Measurements from ENCODE around the gene RUNX3.

RUNX3 gene

GRCh38 chr1:24966121-24966723 lies 36.1 kb upstream of the RUNX3 start:
- peaks cover 79% of the 10 kb centered on the region for H3K4me1 Mint-ChIP-seq
- no peaks in the 10 kb centered on the region for H3K9me3 Mint-ChIP-seq
- no peaks in the 10 kb centered on the region for H3K27me3 Mint-ChIP-seq

GRCh38 chr1:24965571-24965930 lies 35.5 kb upstream of the RUNX3 start:
- Mint-ChIP-seq H3K27ac (peak overlapping the region; percentile 95), H3K4me3 (peak overlapping the region; percentile 36), H3K4me1 (peaks cover 79% of the 10 kb centered on the region), H3K27me3 (no peaks in the 10 kb centered on the region), H3K36me3 (no peaks in the 10 kb centered on the region), H3K9me3 (no peaks in the 10 kb centered on the region)

More at GRCh38 chr1:24966121-24966723, 36.1 kb upstream of the RUNX3 start:
- peak overlapping the region; percentile 77 for H3K27ac Mint-ChIP-seq
- no peak overlapping the region for H3K4me3 Mint-ChIP-seq
- no peaks in the 10 kb centered on the region for H3K36me3 Mint-ChIP-seq

DNA sequence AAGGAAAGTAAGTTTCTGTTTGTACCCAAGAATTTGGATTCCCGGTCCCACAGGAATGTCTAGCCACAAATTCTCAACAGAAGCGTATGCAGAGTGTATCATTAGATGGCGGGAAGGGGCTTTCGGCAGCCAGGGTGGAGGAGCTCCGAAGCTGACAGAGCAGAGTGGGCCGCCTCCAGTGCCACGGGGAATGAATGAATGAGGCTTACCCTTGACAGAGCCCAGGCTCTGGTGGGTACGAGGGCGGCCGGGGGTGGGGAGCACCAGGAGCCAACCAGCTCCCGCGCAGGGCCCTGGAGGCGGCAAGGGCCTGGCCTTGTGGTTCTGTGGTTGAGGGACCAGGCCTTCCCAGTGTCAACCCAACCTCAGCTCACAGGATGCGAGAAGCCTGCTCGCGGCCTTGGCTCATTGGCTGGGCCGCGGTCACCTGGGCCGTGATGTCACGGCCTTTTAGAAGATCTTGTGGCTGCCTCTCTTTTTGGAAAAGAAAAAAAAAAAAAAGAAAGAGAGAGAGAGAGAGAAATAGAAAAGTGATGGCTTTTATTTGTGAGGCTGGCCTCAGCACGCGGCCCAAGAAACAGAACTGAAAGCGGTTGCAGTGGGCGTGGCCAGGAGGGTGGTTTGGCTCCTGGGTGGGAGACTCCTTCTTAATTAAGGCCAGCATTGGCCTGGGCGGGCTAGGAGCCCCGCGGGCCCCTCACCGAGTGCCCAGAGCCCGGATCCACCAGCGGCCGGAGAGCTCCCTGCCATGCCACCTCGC lies 34.9 kb upstream of the RUNX3 start:
- H3K27ac Mint-ChIP-seq: peak overlapping the region; percentile 95
- peaks cover 79% of the 10 kb centered on the region for H3K4me1 Mint-ChIP-seq
- no peaks in the 10 kb centered on the region for H3K27me3 Mint-ChIP-seq
- H3K9me3 Mint-ChIP-seq: no peaks in the 10 kb centered on the region
- H3K4me3 Mint-ChIP-seq: peak overlapping the region; percentile 84
- no peaks in the 10 kb centered on the region for H3K36me3 Mint-ChIP-seq

- Mint-ChIP-seq H3K4me1 (peaks cover 79% of the 10 kb centered on the region), H3K27ac (peak overlapping the region; percentile 93), H3K4me3 (peak overlapping the region; percentile 84), H3K9me3 (no peaks in the 10 kb centered on the region), H3K36me3 (no peaks in the 10 kb centered on the region), H3K27me3 (no peaks in the 10 kb centered on the region)
Observed at GRCh38 chr1:24963943-24964693, 34.0 kb upstream of the RUNX3 start.

DNA sequence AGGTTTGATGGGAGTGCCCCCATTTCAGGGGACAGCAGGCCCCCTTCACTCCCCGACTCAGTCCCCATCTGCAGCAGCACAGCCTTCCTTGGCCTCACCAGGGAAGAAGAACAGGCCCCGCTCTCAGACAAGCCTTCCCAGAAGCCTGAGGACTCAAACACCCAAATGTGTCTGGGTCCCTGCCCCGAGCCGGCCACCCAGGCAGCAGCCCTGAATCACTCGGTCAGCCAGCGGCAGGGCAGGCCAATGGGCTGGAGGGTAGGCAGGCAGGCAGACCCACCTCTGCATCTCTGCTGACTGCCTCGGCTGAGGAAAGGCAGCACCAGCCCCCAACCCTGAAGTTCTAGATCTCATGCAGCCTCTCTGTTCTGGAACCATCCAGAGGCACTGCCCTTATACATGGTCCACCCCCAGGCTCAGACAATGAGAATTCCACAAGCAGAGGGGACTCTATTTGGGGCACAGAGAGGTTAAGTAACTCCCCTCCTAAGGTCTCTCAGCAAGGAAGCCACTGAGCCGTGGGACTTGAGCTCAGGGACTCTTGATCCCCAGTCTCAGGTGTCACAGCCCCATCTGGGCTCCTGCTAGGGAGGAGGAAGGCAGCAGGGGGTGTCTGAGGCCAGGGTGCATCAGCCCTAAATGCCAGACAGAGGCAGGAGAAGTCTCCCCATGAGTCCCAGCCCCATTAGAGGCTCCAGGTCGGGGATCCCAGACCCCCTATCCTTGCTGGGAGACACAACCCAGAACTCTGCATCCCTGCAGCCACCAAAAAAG lies 33.2 kb upstream of the RUNX3 start:
- H3K27ac Mint-ChIP-seq: peak overlapping the region; percentile 30
- peaks cover 77% of the 10 kb centered on the region for H3K4me1 Mint-ChIP-seq
- no peaks in the 10 kb centered on the region for H3K9me3 Mint-ChIP-seq
- H3K4me3 Mint-ChIP-seq: peak overlapping the region; percentile 80
- H3K36me3 Mint-ChIP-seq: no peaks in the 10 kb centered on the region
- no peaks in the 10 kb centered on the region for H3K27me3 Mint-ChIP-seq

GRCh38 chr1:24961961-24962861 lies 32.1 kb upstream of the RUNX3 start:
- Mint-ChIP-seq H3K36me3 (no peaks in the 10 kb centered on the region), H3K4me1 (peaks cover 85% of the 10 kb centered on the region), H3K27me3 (no peaks in the 10 kb centered on the region), H3K27ac (no peak overlapping the region), H3K4me3 (peak overlapping the region; percentile 80), H3K9me3 (no peaks in the 10 kb centered on the region)

GRCh38 chr1:24961334-24961733 lies 31.3 kb upstream of the RUNX3 start:
- Mint-ChIP-seq H3K36me3 (no peaks in the 10 kb centered on the region), H3K4me3 (peak overlapping the region; percentile 51)

GRCh38 chr1:24960071-24960801 lies 30.2 kb upstream of the RUNX3 start:
- peak overlapping the region; percentile 27 for H3K4me3 Mint-ChIP-seq
- peaks cover 88% of the 10 kb centered on the region for H3K4me1 Mint-ChIP-seq
- H3K36me3 Mint-ChIP-seq: peaks cover 1% of the 10 kb centered on the region
- no peaks in the 10 kb centered on the region for H3K9me3 Mint-ChIP-seq
- peak overlapping the region; percentile 86 for H3K27ac Mint-ChIP-seq
- no peaks in the 10 kb centered on the region for H3K27me3 Mint-ChIP-seq

More at GRCh38 chr1:24961334-24961733, 31.3 kb upstream of the RUNX3 start:
- H3K27ac Mint-ChIP-seq: peak overlapping the region; percentile 86
- no peaks in the 10 kb centered on the region for H3K9me3 Mint-ChIP-seq
- H3K4me1 Mint-ChIP-seq: peaks cover 85% of the 10 kb centered on the region
- no peaks in the 10 kb centered on the region for H3K27me3 Mint-ChIP-seq

DNA sequence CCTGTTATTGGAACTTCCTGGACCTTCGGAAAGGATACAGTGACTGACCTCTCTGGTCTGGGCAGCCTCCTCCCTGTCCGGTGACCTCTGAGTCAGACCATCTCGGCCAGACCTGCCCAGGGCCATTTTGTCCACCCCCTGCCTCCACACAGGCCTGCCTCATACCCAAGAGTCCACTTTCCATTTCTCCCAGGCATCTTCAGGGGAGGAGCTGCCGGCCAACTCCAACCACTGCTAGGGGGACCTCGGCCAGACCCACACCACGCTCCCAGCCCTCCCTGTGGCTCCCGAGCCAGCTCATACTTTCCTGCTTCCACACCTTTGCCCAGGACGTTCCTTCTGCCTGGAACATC lies 29.5 kb upstream of the RUNX3 start:
- Mint-ChIP-seq H3K27me3 (no peaks in the 10 kb centered on the region), H3K27ac (peak overlapping the region; percentile 86), H3K9me3 (no peaks in the 10 kb centered on the region), H3K4me1 (peaks cover 88% of the 10 kb centered on the region), H3K4me3 (peak overlapping the region; percentile 27), H3K36me3 (peaks cover 4% of the 10 kb centered on the region)

- Mint-ChIP-seq H3K27me3 (no peaks in the 10 kb centered on the region), H3K27ac (no peak overlapping the region), H3K36me3 (peaks cover 4% of the 10 kb centered on the region), H3K9me3 (no peaks in the 10 kb centered on the region), H3K4me3 (no peak overlapping the region), H3K4me1 (peaks cover 89% of the 10 kb centered on the region)
Observed at GRCh38 chr1:24958766-24959622, 28.9 kb upstream of the RUNX3 start.

DNA sequence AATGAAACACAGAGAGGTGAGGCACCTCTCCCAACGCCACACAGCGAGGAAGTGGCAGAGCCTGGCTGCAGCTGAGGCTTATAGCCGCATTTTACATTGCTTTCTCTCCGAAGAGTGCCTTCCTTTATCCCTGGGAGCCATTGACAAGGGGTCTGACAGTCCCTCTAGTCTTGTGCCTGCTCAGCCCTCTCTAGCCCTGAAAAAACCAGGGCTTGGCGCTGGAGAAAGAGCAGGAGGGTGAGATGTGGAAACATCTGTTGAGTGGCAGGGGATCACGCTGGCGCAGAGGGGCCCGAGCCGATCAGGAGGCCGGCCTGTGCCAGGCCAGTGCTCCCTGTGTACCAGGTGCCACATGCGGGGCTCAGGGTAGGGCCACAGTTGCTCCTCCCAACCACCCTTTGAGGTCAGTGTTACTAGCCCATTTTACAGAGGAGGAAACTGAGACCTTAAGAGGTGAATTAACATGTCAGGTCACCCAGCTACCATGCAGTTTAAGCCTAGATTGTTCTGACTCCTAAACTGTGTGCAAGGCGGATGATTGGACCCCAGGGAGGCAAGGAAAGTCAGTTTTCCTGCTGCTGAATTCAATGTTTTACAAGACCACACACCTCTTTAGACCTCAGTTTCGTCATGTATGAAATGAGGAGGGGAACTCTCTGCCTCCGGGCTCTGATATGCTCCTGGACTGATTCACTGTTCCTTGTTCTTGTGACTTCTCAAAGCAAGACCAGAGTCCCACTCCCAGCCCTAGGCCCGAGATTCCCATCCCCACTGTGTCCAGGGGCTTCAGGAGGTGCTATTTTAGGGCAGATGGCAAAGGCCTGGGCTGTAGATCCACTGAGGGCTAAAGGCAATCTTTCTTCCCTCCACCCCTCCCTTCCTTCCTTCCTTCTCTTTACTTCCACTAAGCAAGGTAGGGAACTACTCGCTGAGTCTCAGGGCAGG lies 28.0 kb upstream of the RUNX3 start:
- H3K27ac Mint-ChIP-seq: peak overlapping the region; percentile 59
- peaks cover 4% of the 10 kb centered on the region for H3K36me3 Mint-ChIP-seq
- H3K9me3 Mint-ChIP-seq: no peaks in the 10 kb centered on the region

DNA sequence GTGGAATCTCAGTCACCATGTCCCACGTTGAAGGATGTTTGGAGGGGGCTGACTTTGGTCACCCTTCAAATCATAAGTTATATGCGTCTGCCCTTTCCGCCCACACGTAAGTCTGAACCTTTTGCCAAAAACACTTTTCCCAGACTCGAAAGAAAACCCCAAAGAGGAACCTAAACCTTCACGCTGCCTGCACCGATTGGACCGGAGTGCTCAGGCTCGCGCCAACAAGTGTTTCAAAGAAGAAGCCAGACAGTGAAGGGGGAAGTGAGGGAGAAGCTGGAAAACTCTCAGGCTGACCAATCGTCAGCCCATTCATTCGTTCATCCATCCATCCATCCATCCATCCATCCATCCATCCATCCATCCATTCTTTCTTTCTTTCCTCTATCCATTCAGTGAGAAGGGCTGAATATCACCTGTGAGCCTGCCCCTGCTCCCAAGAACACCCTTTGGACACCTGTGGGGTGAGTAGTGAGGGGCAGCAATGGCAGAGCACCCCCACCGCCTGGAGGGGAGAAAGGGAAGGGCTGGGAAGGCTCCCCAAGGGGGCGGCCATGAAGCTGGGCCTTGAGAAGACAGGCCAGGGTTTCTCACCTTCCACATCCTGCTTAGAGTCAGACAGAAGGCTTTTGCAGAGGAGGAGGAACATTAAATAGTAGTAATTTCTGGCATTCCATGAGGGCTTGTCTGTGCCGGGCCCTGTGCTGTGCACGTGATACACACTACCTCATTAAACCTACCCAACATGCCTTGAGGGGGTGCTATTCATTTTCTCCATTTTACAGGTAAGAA lies 27.1 kb upstream of the RUNX3 start:
- H3K9me3 Mint-ChIP-seq: no peaks in the 10 kb centered on the region
- peaks cover 84% of the 10 kb centered on the region for H3K4me1 Mint-ChIP-seq

More for the DNA sequence above, 28.0 kb upstream of the RUNX3 start:
- H3K4me1 Mint-ChIP-seq: peaks cover 84% of the 10 kb centered on the region
- no peaks in the 10 kb centered on the region for H3K27me3 Mint-ChIP-seq
- peak overlapping the region; percentile 54 for H3K4me3 Mint-ChIP-seq

More for the DNA sequence above, 27.1 kb upstream of the RUNX3 start:
- Mint-ChIP-seq H3K4me3 (peak overlapping the region; percentile 54), H3K27me3 (no peaks in the 10 kb centered on the region), H3K36me3 (peaks cover 4% of the 10 kb centered on the region), H3K27ac (peak overlapping the region; percentile 91)
